NB4 (cell line): ENCODE results near the gene TLR5.

Experiments
- DNase-seq: peaks from one replicate; pipeline ENCODE4 v3.0.0; 2010; ENCODE audit warnings: low read depth
- H3K4me3 ChIP-seq: one replicate; pipeline ENCODE4 v1.5.1; 2011; ENCODE audit warnings: mild to moderate bottlenecking, low read depth, low read length, moderate library complexity
- CTCF ChIP-seq: IDR thresholded peaks from one replicate; pipeline ENCODE4 v1.5.1; 2012; ENCODE audit warnings: low read depth, low read length
- MAX ChIP-seq: IDR thresholded peaks from 2 replicates; pipeline ENCODE4 v1.6.1; 2011; ENCODE audit warnings: low read depth, low read length
- MYC ChIP-seq: IDR thresholded peaks from 2 replicates; pipeline ENCODE4 v1.6.1; 2011; ENCODE audit warnings: low read depth, low read length
- POLR2A ChIP-seq: IDR thresholded peaks from 2 replicates; pipeline ENCODE4 v1.6.1; 2011; ENCODE audit warnings: mild to moderate bottlenecking; ENCODE audit not compliant: insufficient read length; ENCODE audit errors: extremely low read depth

The TLR5 gene

GRCh38 chr1:223105568-223105967 lies 37.5 kb downstream of the TLR5 start:
- no peak for TF ChIP-seq POLR2A
- no peak for TF ChIP-seq MAX
- TF ChIP-seq MYC = no peak
- no peak for TF ChIP-seq CTCF

GRCh38 chr1:223102797-223103533 lies 40.1 kb downstream of the TLR5 start:
- TF ChIP-seq MAX = no peak
- TF ChIP-seq CTCF = no peak
- no peak for TF ChIP-seq POLR2A
- no peak for TF ChIP-seq MYC
- DNase-seq = no peak
- H3K4me3 ChIP-seq = no peak overlapping the region

More at GRCh38 chr1:223105568-223105967, 37.5 kb downstream of the TLR5 start:
- no peak overlapping the region for H3K4me3 ChIP-seq
- DNase-seq = no peak

GRCh38 chr1:223097713-223098112 lies 45.3 kb downstream of the TLR5 start:
- TF ChIP-seq POLR2A = no peak
- no peak for TF ChIP-seq MYC
- TF ChIP-seq MAX = no peak
- TF ChIP-seq CTCF = no peak
- DNase-seq = no peak
- H3K4me3 ChIP-seq = no peak overlapping the region

DNA sequence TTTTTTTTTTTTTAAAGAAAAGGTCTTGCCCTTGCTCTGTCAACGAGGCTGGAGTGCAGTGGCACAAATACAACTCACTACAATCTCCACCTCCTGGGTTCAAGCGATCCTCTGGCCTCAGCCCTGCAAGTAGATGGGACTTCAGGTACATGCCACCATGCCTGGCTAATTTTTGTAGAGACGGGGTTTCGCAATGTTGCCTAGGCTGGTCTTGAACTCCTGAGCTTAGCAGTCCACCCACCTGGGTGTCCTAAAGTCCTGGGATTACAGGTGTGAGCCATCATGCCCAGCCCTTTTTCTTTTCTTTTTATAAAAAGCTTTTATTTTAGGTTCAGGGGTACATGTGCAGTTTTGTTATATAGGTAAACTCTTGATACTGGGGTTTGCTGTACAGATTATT lies 47.2 kb downstream of the TLR5 start:
- no peak overlapping the region for H3K4me3 ChIP-seq
- no peak for DNase-seq
- no peak for TF ChIP-seq POLR2A
- no peak for TF ChIP-seq MAX
- no peak for TF ChIP-seq MYC
- TF ChIP-seq CTCF = no peak

DNA sequence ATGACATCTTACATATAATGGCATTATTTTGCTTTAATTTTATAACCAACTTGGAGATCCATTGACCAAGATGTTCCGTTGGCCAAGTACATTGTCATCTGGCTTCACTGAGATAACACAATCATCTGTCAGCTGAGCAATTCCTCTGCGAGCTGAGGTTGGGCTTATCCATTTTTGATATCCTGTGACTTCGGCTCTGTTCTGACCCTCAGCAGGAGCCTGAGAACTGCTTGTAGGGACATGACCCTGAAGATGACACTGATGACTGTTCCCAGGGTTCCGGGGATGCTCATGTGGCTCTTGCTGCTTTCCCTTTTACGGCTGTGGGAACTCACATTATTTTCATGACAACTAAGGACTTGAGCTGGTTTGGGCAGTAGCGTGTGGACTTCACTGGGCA lies 51.2 kb downstream of the TLR5 start:
- no peak for DNase-seq
- TF ChIP-seq MYC = no peak
- TF ChIP-seq MAX = no peak
- TF ChIP-seq CTCF = no peak
- no peak for TF ChIP-seq POLR2A
- H3K4me3 ChIP-seq = no peak overlapping the region
